HL-60/S4 treated with phorbol 12-myristate 13-acetate at 8.2 ng/mL for 4 days and 3 days (cell line): ENCODE measurements around the gene KRTAP19-1.
"Not testable (repeated sequence)": the region's sequence is repeated elsewhere in the genome, so short reads cannot be mapped to it uniquely, and the experiment has no call there.

ENCODE experiments used
- in situ Hi-C: fragments of 300-500 bp; cut with MboI; formaldehyde crosslinking; loops from 2 replicates; pipeline ENCODE4 v1.15.0; 2022; ENCODE audit warnings: low sequenced_read_pairs

Gene KRTAP19-1

GRCh38 chr21:30480145-30480544, at the start of gene KRTAP19-1:
Gene KRTAP19-1 (minus strand): TSS chr21:30480367. CDS start chr21:30480317, 50 bp downstream.
- in situ Hi-C loops, result no loop called here

- in situ Hi-C loops, result no loop called here
Observed at GRCh38 chr21:30518876-30519275, 38.7 kb upstream of the KRTAP19-1 start.

GRCh38 chr21:30515681-30516080, 35.5 kb upstream of the KRTAP19-1 start:
- in situ Hi-C loops, result no loop called here

- in situ Hi-C loops, result not testable (repeated sequence)
Observed at GRCh38 chr21:30505621-30506205, 25.5 kb upstream of the KRTAP19-1 start.

- in situ Hi-C loops, result no loop called here
Observed at GRCh38 chr21:30502041-30502440, 21.9 kb upstream of the KRTAP19-1 start, which contains the start of gene KRTAP19-5. Gene KRTAP19-5 (minus strand): TSS chr21:30502141. CDS start chr21:30502090, 51 bp downstream.

- in situ Hi-C loops, result no loop called here
Observed at GRCh38 chr21:30497065-30497464, 16.9 kb upstream of the KRTAP19-1 start, which contains the start of gene KRTAP19-4. Gene KRTAP19-4 (minus strand): TSS chr21:30497165. CDS start chr21:30497110, 55 bp downstream.

- in situ Hi-C loops, result no loop called here
Observed at GRCh38 chr21:30491963-30492428, 11.8 kb upstream of the KRTAP19-1 start, which contains the start of gene KRTAP19-3. Gene KRTAP19-3 (minus strand): TSS chr21:30492013. CDS start chr21:30491957, 56 bp downstream.

GRCh38 chr21:30487336-30487735, 7.2 kb upstream of the KRTAP19-1 start, which contains the start of gene KRTAP19-2:
Gene KRTAP19-2 (minus strand): TSS chr21:30487436. CDS start chr21:30487348, 88 bp downstream.
- in situ Hi-C loops, result no loop called here

GRCh38 chr21:30486180-30486579, 6.0 kb upstream of the KRTAP19-1 start:
- in situ Hi-C loops, result no loop called here

- in situ Hi-C loops, result no loop called here
Observed at GRCh38 chr21:30482130-30482529, 2.0 kb upstream of the KRTAP19-1 start.

- in situ Hi-C loops, result no loop called here
Observed at GRCh38 chr21:30479259-30479658, 908 bp downstream of the KRTAP19-1 start.

GRCh38 chr21:30478004-30478403, 2.2 kb downstream of the KRTAP19-1 start:
- in situ Hi-C loops, result no loop called here

- in situ Hi-C loops, result no loop called here
Observed at GRCh38 chr21:30468900-30469714, 11.1 kb downstream of the KRTAP19-1 start.

- in situ Hi-C loops, result no loop called here
Observed at GRCh38 chr21:30463713-30464112, 16.5 kb downstream of the KRTAP19-1 start.

- in situ Hi-C loops, result no loop called here
Observed at GRCh38 chr21:30448514-30448913, 31.7 kb downstream of the KRTAP19-1 start.

GRCh38 chr21:30447056-30447455, 33.1 kb downstream of the KRTAP19-1 start:
- in situ Hi-C loops, result no loop called here

GRCh38 chr21:30444204-30444603, 36.0 kb downstream of the KRTAP19-1 start:
- in situ Hi-C loops, result no loop called here

- in situ Hi-C loops, result no loop called here
Observed at GRCh38 chr21:30443226-30443625, 36.9 kb downstream of the KRTAP19-1 start.

- in situ Hi-C loops, result no loop called here
Observed at GRCh38 chr21:30439975-30440374, 40.2 kb downstream of the KRTAP19-1 start, which contains the start of gene KRTAP15-1. Gene KRTAP15-1 (plus strand): TSS chr21:30440275. CDS start chr21:30440328, 53 bp downstream.

- in situ Hi-C loops, result no loop called here
Observed at GRCh38 chr21:30437010-30437565, 43.1 kb downstream of the KRTAP19-1 start.

GRCh38 chr21:30434033-30434631, 46.0 kb downstream of the KRTAP19-1 start:
- in situ Hi-C loops, result no loop called here
